OCI-LY7 (cell line): ENCODE results near the gene SETDB2.

Source experiments
- CTCF ChIP-seq: fragments of 200-600 bp; sonication (generic); conservative IDR thresholded peaks from 2 replicates; pipeline ENCODE4 v1.5.1; 2014; ENCODE audit warnings: mild to moderate bottlenecking, antibody characterized with exemption, low read length, moderate library complexity, mixed read lengths
- EZH2phosphoT487 ChIP-seq: fragments of 200-600 bp; sonication (generic); IDR thresholded peaks from 2 replicates; pipeline ENCODE4 v1.6.1; 2018; ENCODE audit warnings: low read depth, borderline replicate concordance, mild to moderate bottlenecking, mixed run types, antibody characterized with exemption, low read length, moderate library complexity, mixed read lengths

- TF ChIP-seq CTCF (no peak), EZH2phosphoT487 (no peak)
Observed at GRCh38 chr13:49532593-49532992, 88.5 kb downstream of the SETDB2 start.
